Central memory CD8-positive, alpha-beta T cell (primary cell): Measurements from ENCODE around the gene KL.

Experiments
- ATAC-seq: fragments of 150-1000 bp; cut with Tn5 transposase; replicated peaks from 2 replicates; pipeline ENCODE4 v1.10.0; 2022; ENCODE audit warnings: mild to moderate bottlenecking, moderate FRiP score, moderate number of reproducible peaks; ENCODE audit not compliant: poor library complexity, severe bottlenecking; ENCODE audit errors: extremely low read depth
- DNase-seq, 2 donors: peaks; one replicate each; pipeline ENCODE4 v3.0.0; 2021; ENCODE audit warnings: low spot score in 2 of 2
- H3K27ac Mint-ChIP-seq: one replicate; pipeline ENCODE4 v1.8.0; 2022; ENCODE audit warnings: low read depth, mild to moderate bottlenecking, moderate library complexity, mixed read lengths
- H3K27me3 Mint-ChIP-seq: one replicate; pipeline ENCODE4 v1.8.0; 2022; ENCODE audit warnings: mixed read lengths
- H3K36me3 Mint-ChIP-seq: one replicate; pipeline ENCODE4 v1.8.0; 2022; ENCODE audit warnings: mild to moderate bottlenecking, moderate library complexity, mixed read lengths; ENCODE audit not compliant: insufficient read depth
- H3K4me1 Mint-ChIP-seq: one replicate; pipeline ENCODE4 v1.8.0; 2022; ENCODE audit warnings: mixed read lengths
- H3K4me3 Mint-ChIP-seq: one replicate; pipeline ENCODE4 v1.8.0; 2022; ENCODE audit warnings: mild to moderate bottlenecking, moderate library complexity, mixed read lengths
- H3K9me3 Mint-ChIP-seq: one replicate; pipeline ENCODE4 v1.8.0; 2022; ENCODE audit warnings: mixed read lengths

KL gene

GRCh38 chr13:33007950-33008349 is 8.3 kb upstream of the KL start:
- DNase-seq (no peak), ATAC-seq (no peak)
- H3K4me1 Mint-ChIP-seq = no peaks in the 10 kb centered on the region
- peaks cover 33% of the 10 kb centered on the region for H3K27me3 Mint-ChIP-seq
- H3K4me3 Mint-ChIP-seq = no peak overlapping the region
- no peak overlapping the region for H3K27ac Mint-ChIP-seq
- no peaks in the 10 kb centered on the region for H3K36me3 Mint-ChIP-seq
- H3K9me3 Mint-ChIP-seq = peaks cover 25% of the 10 kb centered on the region

GRCh38 chr13:33008946-33009722 is 7.1 kb upstream of the KL start:
- Mint-ChIP-seq H3K4me3 (no peak overlapping the region), H3K36me3 (no peaks in the 10 kb centered on the region), H3K9me3 (peaks cover 25% of the 10 kb centered on the region), H3K4me1 (no peaks in the 10 kb centered on the region), H3K27me3 (peaks cover 43% of the 10 kb centered on the region), H3K27ac (no peak overlapping the region)
- ATAC-seq = no peak
- DNase-seq = no peak

- H3K27ac Mint-ChIP-seq = no peak overlapping the region
- H3K9me3 Mint-ChIP-seq = peaks cover 25% of the 10 kb centered on the region
- no peaks in the 10 kb centered on the region for H3K36me3 Mint-ChIP-seq
- DNase-seq = no peak
- peaks cover 7% of the 10 kb centered on the region for H3K4me1 Mint-ChIP-seq
- peaks cover 60% of the 10 kb centered on the region for H3K27me3 Mint-ChIP-seq
- H3K4me3 Mint-ChIP-seq = no peak overlapping the region
- no peak for ATAC-seq
Observed at GRCh38 chr13:33011828-33012470, 4.3 kb upstream of the KL start.

GRCh38 chr13:33014291-33014690 is 1.9 kb upstream of the KL start:
- DNase-seq (no peak), ATAC-seq (no peak)
- Mint-ChIP-seq H3K36me3 (peaks cover 4% of the 10 kb centered on the region), H3K9me3 (peaks cover 7% of the 10 kb centered on the region), H3K27me3 (peaks cover 57% of the 10 kb centered on the region), H3K4me1 (peaks cover 13% of the 10 kb centered on the region), H3K4me3 (no peak overlapping the region), H3K27ac (no peak overlapping the region)

GRCh38 chr13:33015241-33015668 is 968 bp upstream of the KL start:
- Mint-ChIP-seq H3K4me1 (peaks cover 13% of the 10 kb centered on the region), H3K9me3 (no peaks in the 10 kb centered on the region), H3K4me3 (peak overlapping the region; percentile 62), H3K27me3 (peaks cover 57% of the 10 kb centered on the region), H3K27ac (no peak overlapping the region), H3K36me3 (peaks cover 4% of the 10 kb centered on the region)
- DNase-seq = no peak
- ATAC-seq = no peak

GRCh38 chr13:33015791-33016323 is 366 bp upstream of the KL start:
- ATAC-seq (no peak), DNase-seq (no peak)
- Mint-ChIP-seq H3K4me1 (peaks cover 13% of the 10 kb centered on the region), H3K9me3 (no peaks in the 10 kb centered on the region), H3K4me3 (peak overlapping the region; percentile 62), H3K27me3 (peaks cover 63% of the 10 kb centered on the region), H3K36me3 (peaks cover 4% of the 10 kb centered on the region), H3K27ac (no peak overlapping the region)

GRCh38 chr13:33017323-33017929 is 1.2 kb downstream of the KL start:
- peaks cover 71% of the 10 kb centered on the region for H3K27me3 Mint-ChIP-seq
- no peak overlapping the region for H3K27ac Mint-ChIP-seq
- H3K9me3 Mint-ChIP-seq = no peaks in the 10 kb centered on the region
- peak overlapping the region; percentile 66 for H3K4me3 Mint-ChIP-seq
- peak; percentile 90 for ATAC-seq
- H3K4me1 Mint-ChIP-seq = peaks cover 13% of the 10 kb centered on the region
- DNase-seq = peak in 1 of 2 donors; percentile 38
- peaks cover 4% of the 10 kb centered on the region for H3K36me3 Mint-ChIP-seq

- no peaks in the 10 kb centered on the region for H3K9me3 Mint-ChIP-seq
- H3K4me3 Mint-ChIP-seq = no peak overlapping the region
- no peak overlapping the region for H3K27ac Mint-ChIP-seq
Observed at GRCh38 chr13:33018886-33019285, 2.7 kb downstream of the KL start.

GRCh38 chr13:33022986-33023385 is 6.8 kb downstream of the KL start:
- H3K4me3 Mint-ChIP-seq = no peak overlapping the region
- no peak for DNase-seq
- no peaks in the 10 kb centered on the region for H3K36me3 Mint-ChIP-seq
- H3K27ac Mint-ChIP-seq = no peak overlapping the region
- no peak for ATAC-seq
- peaks cover 51% of the 10 kb centered on the region for H3K27me3 Mint-ChIP-seq
- H3K9me3 Mint-ChIP-seq = no peaks in the 10 kb centered on the region
- no peaks in the 10 kb centered on the region for H3K4me1 Mint-ChIP-seq

More at GRCh38 chr13:33018886-33019285, 2.7 kb downstream of the KL start:
- Mint-ChIP-seq H3K27me3 (peaks cover 64% of the 10 kb centered on the region), H3K4me1 (peaks cover 13% of the 10 kb centered on the region), H3K36me3 (peaks cover 4% of the 10 kb centered on the region)
- no peak for ATAC-seq
- no peak for DNase-seq

GRCh38 chr13:33025220-33025744 is 9.1 kb downstream of the KL start:
- no peak overlapping the region for H3K4me3 Mint-ChIP-seq
- DNase-seq = no peak
- no peaks in the 10 kb centered on the region for H3K4me1 Mint-ChIP-seq
- H3K9me3 Mint-ChIP-seq = no peaks in the 10 kb centered on the region
- H3K27ac Mint-ChIP-seq = no peak overlapping the region
- ATAC-seq = no peak
- H3K36me3 Mint-ChIP-seq = no peaks in the 10 kb centered on the region
- peaks cover 31% of the 10 kb centered on the region for H3K27me3 Mint-ChIP-seq

GRCh38 chr13:33026489-33027152 is 10.4 kb downstream of the KL start:
- Mint-ChIP-seq H3K4me3 (no peak overlapping the region), H3K27ac (no peak overlapping the region), H3K36me3 (no peaks in the 10 kb centered on the region), H3K4me1 (no peaks in the 10 kb centered on the region), H3K27me3 (peaks cover 19% of the 10 kb centered on the region), H3K9me3 (no peaks in the 10 kb centered on the region)
- DNase-seq = no peak
- ATAC-seq = no peak

GRCh38 chr13:33028620-33029019 is 12.4 kb downstream of the KL start:
- ATAC-seq = no peak
- Mint-ChIP-seq H3K27ac (no peak overlapping the region), H3K4me3 (no peak overlapping the region), H3K27me3 (peaks cover 11% of the 10 kb centered on the region), H3K36me3 (no peaks in the 10 kb centered on the region), H3K4me1 (peaks cover 6% of the 10 kb centered on the region), H3K9me3 (peaks cover 5% of the 10 kb centered on the region)
- DNase-seq = no peak
